Measurements from ENCODE around the gene DIDO1. TPM values are rescaled to one million over a fixed set of nuclear protein-coding genes. Genes with fewer than 3 reads are reported as not detected.
A peak's percentile ranks its signal among the peaks of the same experiment; 100 is the strongest.

DIDO1 gene
- total and polyA plus RNA-seq, 2 of the 13 experiments (the other 11 are each of a cell fraction or from before 2014, with no cell fraction given), result 75.0 to 75.1 TPM

DNA sequence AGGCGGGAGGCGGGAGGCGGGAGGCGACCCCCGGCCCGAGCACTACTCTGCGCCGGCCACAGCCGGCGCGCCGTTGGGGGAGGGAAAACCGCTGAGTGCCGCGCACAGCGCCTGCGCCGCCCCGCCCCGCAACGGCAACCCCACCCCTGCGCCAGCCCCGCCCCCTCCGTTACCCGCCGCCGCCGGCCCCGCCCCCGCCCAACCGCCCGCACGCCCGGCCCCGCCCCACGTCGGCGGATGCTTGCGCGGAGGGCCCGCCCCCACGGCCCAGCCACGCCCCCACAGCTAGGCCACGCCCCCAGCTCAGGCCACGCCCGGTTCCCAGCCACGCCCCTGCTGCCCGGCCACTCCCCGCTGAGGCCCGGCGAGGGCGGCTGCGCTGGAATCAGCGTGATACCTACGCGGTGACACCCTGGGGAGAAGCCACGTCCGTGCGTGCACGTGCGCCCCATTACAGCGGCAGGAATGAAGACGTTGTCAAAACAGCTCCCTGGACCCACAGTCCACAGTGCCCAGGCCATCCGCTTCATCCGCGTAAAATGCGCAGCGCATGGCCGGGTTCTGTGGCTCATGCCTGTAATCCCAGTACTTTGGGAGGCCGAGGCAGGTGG is 64.5 kb downstream of the DIDO1 start, which contains the start of gene TCFL5 (continued):
- TF ChIP-seq, protein P1, sequence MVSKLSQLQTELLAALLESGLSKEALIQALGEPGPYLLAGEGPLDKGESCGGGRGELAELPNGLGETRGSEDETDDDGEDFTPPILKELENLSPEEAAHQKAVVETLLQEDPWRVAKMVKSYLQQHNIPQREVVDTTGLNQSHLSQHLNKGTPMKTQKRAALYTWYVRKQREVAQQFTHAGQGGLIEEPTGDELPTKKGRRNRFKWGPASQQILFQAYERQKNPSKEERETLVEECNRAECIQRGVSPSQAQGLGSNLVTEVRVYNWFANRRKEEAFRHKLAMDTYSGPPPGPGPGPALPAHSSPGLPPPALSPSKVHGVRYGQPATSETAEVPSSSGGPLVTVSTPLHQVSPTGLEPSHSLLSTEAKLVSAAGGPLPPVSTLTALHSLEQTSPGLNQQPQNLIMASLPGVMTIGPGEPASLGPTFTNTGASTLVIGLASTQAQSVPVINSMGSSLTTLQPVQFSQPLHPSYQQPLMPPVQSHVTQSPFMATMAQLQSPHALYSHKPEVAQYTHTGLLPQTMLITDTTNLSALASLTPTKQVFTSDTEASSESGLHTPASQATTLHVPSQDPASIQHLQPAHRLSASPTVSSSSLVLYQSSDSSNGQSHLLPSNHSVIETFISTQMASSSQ (IDR thresholded peaks at IDR 0.05; ENCODE audit: low read depth), result no peak
- TF ChIP-seq, protein P1 (CRISPR knock-in tag; IDR thresholded peaks at IDR 0.05; ENCODE audit: borderline replicate concordance), result peak; percentile 78
- TF ChIP-seq KLF11 (CRISPR knock-in tag; IDR thresholded peaks at IDR 0.05) (peak; percentile 90), JDP2 (CRISPR knock-in tag; IDR thresholded peaks at IDR 0.05; ENCODE audit: borderline replicate concordance) (no peak), MZF1 (CRISPR knock-in tag; IDR thresholded peaks at IDR 0.05; ENCODE audit: borderline replicate concordance) (0 out of 2 replicates have a peak, but pooled peaks have one; percentile 48), ZFAT (CRISPR knock-in tag; conservative IDR thresholded peaks at IDR 0.05) (0 out of 2 replicates have a peak, but pooled peaks have one; percentile 46), SOX13 (IDR thresholded peaks at IDR 0.05) (peak; percentile 44; the same call in 1 of the 2 replicates), SOX13 (CRISPR knock-in tag; conservative IDR thresholded peaks at IDR 0.05 in 1 of 2, IDR thresholded peaks at IDR 0.05 in 1 of 2) (peak in 1 of 2 experiments; percentile 67; a peak in 2 of 4 replicates), ZBTB7B (CRISPR knock-in tag; IDR thresholded peaks at IDR 0.05) (peak; percentile 45; the same call in 1 of the 2 replicates)

All from HepG2 (cell line).